IPS-18a (cell line): ENCODE measurements around the gene PSEN1.

Experiments
- H3K27ac ChIP-seq: one replicate; pipeline ENCODE4 v1.5.1; 2013; ENCODE audit warnings: low read length
- H3K27me3 ChIP-seq: one replicate; pipeline ENCODE4 v1.6.1; 2013; ENCODE audit warnings: mild to moderate bottlenecking, low read length; ENCODE audit not compliant: control insufficient read depth, insufficient read depth
- H3K36me3 ChIP-seq: one replicate; pipeline ENCODE4 v1.6.1; 2013; ENCODE audit warnings: low read depth, low read length; ENCODE audit not compliant: control insufficient read depth
- H3K4me1 ChIP-seq: one replicate; pipeline ENCODE4 v1.6.1; 2013; ENCODE audit warnings: low read depth, low read length; ENCODE audit not compliant: control insufficient read depth
- H3K4me3 ChIP-seq: one replicate; pipeline ENCODE4 v1.5.1; 2013; ENCODE audit warnings: low read length
- H3K9ac ChIP-seq: one replicate; pipeline ENCODE4 v1.6.1; 2013; ENCODE audit warnings: mild to moderate bottlenecking, low read length, moderate library complexity
- H3K9me3 ChIP-seq: one replicate; pipeline ENCODE4 v1.6.1; 2013; ENCODE audit warnings: low read depth, low read length; ENCODE audit not compliant: control insufficient read depth

Gene PSEN1

DNA sequence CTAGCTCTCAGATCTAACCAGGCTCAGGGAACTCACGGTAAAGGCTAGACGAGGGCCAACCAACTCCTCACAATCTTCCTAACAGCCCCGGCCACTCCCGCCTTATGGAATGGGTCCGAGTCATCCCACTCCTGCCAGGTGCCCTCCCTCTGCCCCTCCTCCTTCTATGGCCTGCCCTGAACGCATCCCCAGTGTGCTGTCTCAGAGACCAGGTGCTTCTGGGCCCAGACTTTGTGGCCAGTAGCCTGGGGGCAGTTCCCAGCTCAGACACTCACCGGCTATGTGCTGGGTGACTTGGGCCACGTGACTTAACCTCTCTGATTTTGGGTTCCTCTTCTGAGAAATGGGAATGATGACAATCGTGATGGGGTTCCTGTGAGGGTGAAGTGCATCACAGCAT, 123.5 kb downstream of the PSEN1 start:
- Histone ChIP-seq H3K9me3 (no peaks in the 10 kb centered on the region), H3K36me3 (no peaks in the 10 kb centered on the region), H3K27ac (no peak overlapping the region), H3K9ac (no peak overlapping the region), H3K27me3 (no peaks in the 10 kb centered on the region), H3K4me3 (no peak overlapping the region), H3K4me1 (no peaks in the 10 kb centered on the region)

DNA sequence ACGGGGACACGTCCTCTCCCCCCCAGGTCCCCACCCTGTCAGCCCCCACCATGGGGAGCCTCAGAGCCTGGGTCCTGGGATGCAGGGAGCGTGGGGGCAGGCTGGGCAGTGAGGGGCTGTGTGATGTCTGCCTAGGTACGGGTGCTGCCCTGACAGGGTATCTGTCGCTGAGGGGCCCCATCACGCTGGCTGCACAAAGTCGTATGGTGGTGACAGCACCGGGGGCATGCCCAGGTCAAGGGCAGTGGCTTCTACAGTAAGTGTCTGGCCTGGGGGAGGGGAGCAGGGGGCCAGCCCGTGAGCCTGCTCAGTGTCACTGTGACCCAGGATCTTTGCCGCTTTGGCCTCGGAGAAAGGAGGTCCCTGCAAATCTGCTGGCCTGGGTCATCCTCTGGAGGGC, 124.3 kb downstream of the PSEN1 start:
- no peaks in the 10 kb centered on the region for H3K4me1 ChIP-seq
- H3K9ac ChIP-seq = no peak overlapping the region
- no peaks in the 10 kb centered on the region for H3K27me3 ChIP-seq
- H3K36me3 ChIP-seq = no peaks in the 10 kb centered on the region
- no peak overlapping the region for H3K4me3 ChIP-seq
- no peaks in the 10 kb centered on the region for H3K9me3 ChIP-seq
- no peak overlapping the region for H3K27ac ChIP-seq

DNA sequence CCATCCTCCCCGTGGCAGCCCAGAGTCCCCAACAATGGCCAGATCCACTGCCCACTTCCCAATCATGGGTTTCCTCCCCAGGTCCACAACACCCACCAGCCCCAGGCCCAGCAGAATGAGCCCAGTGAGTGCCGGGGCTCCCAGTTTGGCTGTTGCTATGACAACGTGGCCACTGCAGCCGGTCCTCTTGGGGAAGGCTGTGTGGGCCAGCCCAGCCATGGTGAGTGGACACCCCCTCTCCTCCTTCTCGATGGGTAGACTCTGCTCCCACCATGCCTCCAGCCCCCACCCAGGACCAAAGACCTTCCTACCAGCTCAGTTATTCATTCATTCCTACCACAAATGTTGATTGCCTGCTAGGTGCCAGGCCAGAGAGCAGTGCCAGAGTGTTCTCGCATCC, 124.8 kb downstream of the PSEN1 start:
- no peak overlapping the region for H3K4me3 ChIP-seq
- no peaks in the 10 kb centered on the region for H3K36me3 ChIP-seq
- no peak overlapping the region for H3K9ac ChIP-seq
- H3K27ac ChIP-seq = no peak overlapping the region
- H3K27me3 ChIP-seq = no peaks in the 10 kb centered on the region
- no peaks in the 10 kb centered on the region for H3K4me1 ChIP-seq
- H3K9me3 ChIP-seq = no peaks in the 10 kb centered on the region

DNA sequence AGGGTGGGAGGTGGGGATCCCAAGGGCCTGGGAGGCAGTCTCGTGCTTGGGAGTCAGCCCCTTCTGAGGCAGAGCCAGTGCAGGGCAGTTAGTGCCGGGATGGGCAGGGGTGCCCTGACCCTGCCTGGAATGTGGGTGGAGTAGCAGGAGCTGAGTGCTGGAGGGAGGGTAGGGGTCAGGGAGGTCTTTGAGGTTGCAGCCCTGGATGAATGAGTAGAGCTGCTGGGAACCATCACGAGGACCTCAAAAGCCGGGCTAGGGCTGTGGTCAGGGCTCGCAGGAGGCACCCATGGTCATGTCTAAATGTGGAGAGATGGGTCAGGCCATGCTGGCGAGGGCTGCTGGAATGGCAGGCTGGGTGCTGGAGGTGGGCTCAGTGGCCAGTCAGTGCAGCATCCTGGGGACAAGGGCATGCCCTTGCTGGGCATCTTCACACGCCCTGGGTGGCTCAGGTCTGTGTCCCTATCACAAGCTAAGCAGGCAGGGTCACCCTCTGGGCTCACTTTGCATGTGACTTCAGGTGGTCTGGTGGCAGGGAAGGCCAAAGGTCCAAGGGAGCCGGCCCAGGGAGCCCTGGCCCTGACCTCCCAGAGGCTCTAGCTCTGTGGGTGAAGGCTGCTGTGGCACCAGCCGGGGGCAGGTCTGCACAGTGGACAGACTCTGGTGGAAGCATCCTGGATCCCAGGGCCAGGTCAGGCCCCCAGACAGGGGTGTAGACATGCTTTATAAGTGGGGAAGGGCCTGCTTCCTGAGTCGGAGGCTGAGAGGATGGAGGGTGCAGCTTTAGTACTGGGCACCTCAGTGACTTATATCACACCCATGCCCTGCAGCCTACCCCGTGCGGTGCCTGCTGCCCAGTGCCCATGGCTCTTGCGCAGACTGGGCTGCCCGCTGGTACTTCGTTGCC, 125.5 kb downstream of the PSEN1 start:
- no peak overlapping the region for H3K9ac ChIP-seq
- no peaks in the 10 kb centered on the region for H3K27me3 ChIP-seq
- no peak overlapping the region for H3K27ac ChIP-seq
- no peaks in the 10 kb centered on the region for H3K36me3 ChIP-seq
- H3K4me1 ChIP-seq = no peaks in the 10 kb centered on the region
- H3K4me3 ChIP-seq = no peak overlapping the region
- H3K9me3 ChIP-seq = no peaks in the 10 kb centered on the region

DNA sequence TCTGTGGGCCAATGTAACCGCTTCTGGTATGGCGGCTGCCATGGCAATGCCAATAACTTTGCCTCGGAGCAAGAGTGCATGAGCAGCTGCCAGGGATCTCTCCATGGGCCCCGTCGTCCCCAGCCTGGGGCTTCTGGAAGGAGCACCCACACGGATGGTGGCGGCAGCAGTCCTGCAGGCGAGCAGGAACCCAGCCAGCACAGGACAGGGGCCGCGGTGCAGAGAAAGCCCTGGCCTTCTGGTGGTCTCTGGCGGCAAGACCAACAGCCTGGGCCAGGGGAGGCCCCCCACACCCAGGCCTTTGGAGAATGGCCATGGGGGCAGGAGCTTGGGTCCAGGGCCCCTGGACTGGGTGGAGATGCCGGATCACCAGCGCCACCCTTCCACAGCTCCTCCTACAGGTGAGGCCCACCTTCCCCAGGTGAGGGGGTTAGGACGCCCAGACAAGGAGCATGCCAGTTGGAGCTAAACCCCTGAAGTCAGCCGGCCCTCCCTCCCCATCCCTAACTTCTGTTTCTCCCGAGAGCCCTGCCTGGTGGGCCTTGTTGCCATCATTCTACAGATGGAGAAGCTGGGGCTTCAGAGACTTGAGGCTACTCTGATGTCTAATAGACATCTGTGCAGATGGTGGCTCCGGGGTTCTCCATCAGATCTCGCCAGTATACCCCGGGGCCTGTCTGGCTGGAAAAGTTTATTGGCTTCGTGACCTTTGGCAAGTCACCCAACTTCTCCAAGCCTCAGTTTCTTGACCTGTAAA, 126.3 kb downstream of the PSEN1 start:
- no peak overlapping the region for H3K9ac ChIP-seq
- no peaks in the 10 kb centered on the region for H3K36me3 ChIP-seq
- no peak overlapping the region for H3K4me3 ChIP-seq
- no peaks in the 10 kb centered on the region for H3K4me1 ChIP-seq
- H3K27me3 ChIP-seq = no peaks in the 10 kb centered on the region
- no peaks in the 10 kb centered on the region for H3K9me3 ChIP-seq
- no peak overlapping the region for H3K27ac ChIP-seq

DNA sequence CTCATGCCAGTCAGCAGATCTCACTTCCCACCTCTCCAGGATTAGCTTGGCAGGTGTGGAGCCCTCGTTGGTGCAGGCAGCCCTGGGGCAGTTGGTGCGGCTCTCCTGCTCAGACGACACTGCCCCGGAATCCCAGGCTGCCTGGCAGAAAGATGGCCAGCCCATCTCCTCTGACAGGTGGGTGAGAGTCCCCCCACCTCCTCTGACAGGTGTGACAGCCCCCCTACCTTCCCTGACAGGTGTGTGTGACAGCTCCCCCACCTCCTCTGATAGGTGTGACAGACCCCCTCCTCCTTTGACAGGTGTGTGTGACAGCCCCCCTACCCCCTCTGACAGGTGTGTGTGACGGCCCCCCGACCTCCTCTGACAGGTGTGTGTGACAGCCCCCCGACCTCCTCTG, 127.3 kb downstream of the PSEN1 start:
- no peak overlapping the region for H3K4me3 ChIP-seq
- H3K4me1 ChIP-seq = no peaks in the 10 kb centered on the region
- H3K36me3 ChIP-seq = peaks cover 2% of the 10 kb centered on the region
- H3K9me3 ChIP-seq = no peaks in the 10 kb centered on the region
- no peak overlapping the region for H3K27ac ChIP-seq
- no peak overlapping the region for H3K9ac ChIP-seq
- H3K27me3 ChIP-seq = no peaks in the 10 kb centered on the region

DNA sequence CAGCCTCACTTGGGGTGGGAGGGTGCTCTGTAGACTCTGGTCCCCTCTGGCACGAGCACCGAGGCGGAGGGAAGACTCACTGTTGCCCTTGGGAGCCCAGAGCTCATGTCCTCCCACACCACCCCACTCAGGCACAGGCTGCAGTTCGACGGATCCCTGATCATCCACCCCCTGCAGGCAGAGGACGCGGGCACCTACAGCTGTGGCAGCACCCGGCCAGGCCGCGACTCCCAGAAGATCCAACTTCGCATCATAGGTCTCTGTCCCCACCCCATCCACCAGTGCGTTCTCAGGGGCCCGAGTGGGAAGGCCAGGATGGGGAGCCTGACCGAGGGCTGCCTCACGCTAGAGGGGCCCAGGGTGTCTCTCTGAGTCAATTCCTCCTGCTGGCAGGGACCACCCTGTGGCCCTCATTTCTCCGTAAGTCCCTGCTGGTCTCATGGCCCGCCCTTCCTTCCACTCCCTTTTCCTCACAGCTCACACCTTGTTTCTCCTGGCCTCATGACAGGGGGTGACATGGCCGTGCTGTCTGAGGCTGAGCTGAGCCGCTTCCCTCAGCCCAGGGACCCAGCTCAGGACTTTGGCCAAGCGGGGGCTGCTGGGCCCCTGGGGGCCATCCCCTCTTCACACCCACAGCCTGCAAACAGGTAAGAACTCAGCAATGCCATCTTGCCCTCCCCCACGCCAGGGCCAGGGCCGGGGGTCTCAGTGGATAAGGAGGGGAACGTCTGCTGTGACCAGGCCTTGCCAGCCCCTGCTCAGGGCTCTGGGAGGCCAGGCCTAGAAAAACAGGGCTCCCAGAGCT, 128.0 kb downstream of the PSEN1 start:
- Histone ChIP-seq H3K4me3 (no peak overlapping the region), H3K27me3 (peaks cover 3% of the 10 kb centered on the region), H3K27ac (no peak overlapping the region), H3K9me3 (no peaks in the 10 kb centered on the region), H3K9ac (no peak overlapping the region), H3K4me1 (no peaks in the 10 kb centered on the region), H3K36me3 (peaks cover 3% of the 10 kb centered on the region)

DNA sequence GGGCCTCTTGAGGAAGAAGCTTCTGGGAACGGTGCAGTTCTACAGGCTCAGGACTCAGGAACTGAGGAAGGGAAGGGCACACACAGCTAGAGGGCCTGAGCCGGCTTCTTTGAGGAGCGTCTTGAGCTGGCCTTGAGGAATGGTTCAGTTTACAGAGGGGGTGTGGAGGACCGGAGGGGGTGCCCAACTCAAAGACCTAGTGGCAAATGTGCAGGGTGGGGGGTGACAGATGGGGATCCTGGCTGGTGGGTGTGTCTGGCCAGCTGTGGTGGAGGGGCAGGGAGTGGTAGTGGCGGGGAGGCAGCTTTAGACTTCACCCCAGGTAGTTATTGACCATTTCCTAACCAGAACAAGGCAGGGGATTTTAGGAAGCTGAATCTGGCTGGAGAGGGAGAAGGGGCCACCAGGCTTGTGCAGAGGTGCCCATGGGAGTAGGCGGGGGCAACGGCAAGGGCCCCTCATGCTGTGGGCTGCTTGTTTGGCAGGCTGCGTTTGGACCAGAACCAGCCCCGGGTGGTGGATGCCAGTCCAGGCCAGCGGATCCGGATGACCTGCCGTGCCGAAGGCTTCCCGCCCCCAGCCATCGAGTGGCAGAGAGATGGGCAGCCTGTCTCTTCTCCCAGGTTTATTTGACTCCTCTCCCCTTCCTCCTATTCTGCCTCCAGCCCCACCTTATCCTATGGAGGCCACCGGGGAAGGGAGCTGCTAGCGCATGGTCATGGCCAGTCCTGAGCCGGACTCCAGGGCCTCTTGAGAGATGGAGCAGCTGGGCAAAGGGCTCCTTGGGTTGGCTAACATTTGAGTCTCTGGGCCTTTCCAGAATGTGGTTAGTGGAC, 128.8 kb downstream of the PSEN1 start:
- Histone ChIP-seq H3K4me3 (no peak overlapping the region), H3K9me3 (no peaks in the 10 kb centered on the region), H3K4me1 (no peaks in the 10 kb centered on the region), H3K27me3 (peaks cover 6% of the 10 kb centered on the region), H3K36me3 (peaks cover 3% of the 10 kb centered on the region), H3K27ac (no peak overlapping the region), H3K9ac (no peak overlapping the region)

DNA sequence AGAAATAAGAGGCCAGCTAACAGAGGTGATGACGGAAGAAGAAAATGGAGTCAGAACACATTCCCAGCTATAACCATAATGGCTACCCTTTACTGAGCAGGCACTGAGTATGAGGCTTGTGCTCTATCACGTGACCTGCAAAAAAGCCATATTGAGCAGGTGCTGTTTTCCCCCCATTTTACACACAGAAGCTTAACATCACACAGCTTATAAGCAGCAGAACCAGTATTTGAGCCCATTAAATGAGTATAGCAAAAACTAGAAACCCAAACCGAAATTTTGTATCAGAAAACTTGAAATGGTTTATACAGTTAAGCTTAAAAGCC, 129.4 kb downstream of the PSEN1 start:
- Histone ChIP-seq H3K9ac (no peak overlapping the region), H3K27me3 (peaks cover 11% of the 10 kb centered on the region), H3K36me3 (peaks cover 3% of the 10 kb centered on the region), H3K4me3 (no peak overlapping the region), H3K4me1 (no peaks in the 10 kb centered on the region), H3K9me3 (no peaks in the 10 kb centered on the region), H3K27ac (no peak overlapping the region)

DNA sequence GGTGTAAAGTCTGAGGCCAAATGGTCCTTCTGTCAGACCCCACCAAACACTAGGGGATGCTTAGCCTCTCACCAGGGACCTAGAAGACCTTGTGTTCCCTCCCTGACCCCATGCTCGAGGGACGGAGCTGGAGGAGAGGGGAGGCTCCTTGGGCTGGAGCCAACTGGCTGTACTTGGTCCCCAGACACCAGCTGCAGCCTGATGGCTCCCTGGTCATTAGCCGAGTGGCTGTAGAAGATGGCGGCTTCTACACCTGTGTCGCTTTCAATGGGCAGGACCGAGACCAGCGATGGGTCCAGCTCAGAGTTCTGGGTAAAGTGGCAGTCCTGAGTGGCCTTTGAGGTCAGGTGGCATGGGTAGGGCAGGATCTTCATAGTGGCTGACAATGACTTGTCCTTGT, 130.0 kb downstream of the PSEN1 start:
- H3K4me3 ChIP-seq = no peak overlapping the region
- H3K9ac ChIP-seq = no peak overlapping the region
- no peaks in the 10 kb centered on the region for H3K9me3 ChIP-seq
- peaks cover 15% of the 10 kb centered on the region for H3K27me3 ChIP-seq
- peaks cover 3% of the 10 kb centered on the region for H3K36me3 ChIP-seq
- H3K4me1 ChIP-seq = no peaks in the 10 kb centered on the region
- H3K27ac ChIP-seq = no peak overlapping the region

DNA sequence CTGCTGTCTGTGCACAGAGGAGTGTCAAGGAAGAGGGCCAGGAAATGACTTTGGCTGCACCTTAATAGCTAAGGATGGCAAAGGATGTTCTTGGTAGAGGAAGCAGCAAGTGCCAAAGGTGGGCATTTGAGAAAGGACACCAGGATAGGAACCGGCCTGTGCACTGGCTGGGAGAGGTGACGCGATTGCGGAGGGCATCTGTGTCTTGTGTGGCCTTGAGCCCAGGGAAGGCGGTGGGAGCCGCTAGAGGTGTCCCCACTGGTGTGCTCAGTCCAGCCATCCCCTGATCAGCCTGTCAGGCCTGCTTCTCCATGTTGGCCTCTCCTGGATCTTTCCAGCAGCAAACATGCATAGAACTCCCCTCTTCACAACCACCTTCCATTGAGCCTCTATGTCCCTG, 131.2 kb downstream of the PSEN1 start:
- H3K27me3 ChIP-seq = peaks cover 15% of the 10 kb centered on the region
- no peak overlapping the region for H3K27ac ChIP-seq
- H3K4me3 ChIP-seq = no peak overlapping the region
- H3K9me3 ChIP-seq = no peaks in the 10 kb centered on the region
- H3K4me1 ChIP-seq = no peaks in the 10 kb centered on the region
- H3K9ac ChIP-seq = no peak overlapping the region
- peaks cover 6% of the 10 kb centered on the region for H3K36me3 ChIP-seq
